WERI-Rb-1 (cell line): ENCODE results near the gene AGAP1.

ENCODE experiments used
- DNase-seq: peaks from one replicate; pipeline ENCODE4 v3.0.0-alpha.2; 2020
- H3K27ac ChIP-seq: fragments of 250-450 bp; sonication (Bioruptor Pico); 2 replicates; pipeline ENCODE4 v1.5.1; 2020; ENCODE audit warnings: mild to moderate bottlenecking, moderate library complexity
- H3K27me3 ChIP-seq: fragments of 250-450 bp; sonication (Bioruptor Pico); 2 replicates; pipeline ENCODE4 v1.5.1; 2021; ENCODE audit warnings: mild to moderate bottlenecking, low read depth, moderate library complexity; ENCODE audit not compliant: insufficient read depth, severe bottlenecking
- H3K36me3 ChIP-seq: fragments of 250-450 bp; sonication (Bioruptor Pico); 2 replicates; pipeline ENCODE4 v1.5.1; 2020; ENCODE audit warnings: mild to moderate bottlenecking, moderate library complexity
- H3K4me3 ChIP-seq: 2 replicates; pipeline ENCODE4 v1.5.1; 2011; ENCODE audit warnings: low read depth, mild to moderate bottlenecking, control low read depth, low read length
- H3K9me3 ChIP-seq: fragments of 250-450 bp; sonication (Bioruptor Pico); 2 replicates; pipeline ENCODE4 v1.5.1; 2021; ENCODE audit warnings: mild to moderate bottlenecking, moderate library complexity; ENCODE audit not compliant: severe bottlenecking
- CTCF ChIP-seq: IDR thresholded peaks from 2 replicates; pipeline ENCODE4 v1.5.1; 2011; ENCODE audit warnings: low read depth, mild to moderate bottlenecking, control low read depth, inconsistent platforms, low read length

The AGAP1 gene

GRCh38 chr2:235692671-235693171 is 198.9 kb downstream of the AGAP1 start:
- Histone ChIP-seq H3K9me3 (no peaks in the 10 kb centered on the region), H3K4me3 (no peak overlapping the region), H3K36me3 (peaks cover 18% of the 10 kb centered on the region), H3K27ac (no peak overlapping the region), H3K27me3 (no peaks in the 10 kb centered on the region)
- TF ChIP-seq CTCF = no peak
- no peak for DNase-seq

GRCh38 chr2:235693279-235693678 is 199.4 kb downstream of the AGAP1 start:
- no peak overlapping the region for H3K4me3 ChIP-seq
- no peak overlapping the region for H3K27ac ChIP-seq
- DNase-seq = no peak
- TF ChIP-seq CTCF = no peak
- peaks cover 17% of the 10 kb centered on the region for H3K36me3 ChIP-seq
- no peaks in the 10 kb centered on the region for H3K9me3 ChIP-seq
- no peaks in the 10 kb centered on the region for H3K27me3 ChIP-seq

GRCh38 chr2:235694721-235695601 is 201.1 kb downstream of the AGAP1 start:
- no peak for TF ChIP-seq CTCF
- no peak overlapping the region for H3K27ac ChIP-seq
- H3K4me3 ChIP-seq = no peak overlapping the region

GRCh38 chr2:235695602-235695895 is 201.7 kb downstream of the AGAP1 start:
- Histone ChIP-seq H3K27ac (no peak overlapping the region), H3K27me3 (no peaks in the 10 kb centered on the region), H3K9me3 (no peaks in the 10 kb centered on the region), H3K4me3 (no peak overlapping the region), H3K36me3 (peaks cover 8% of the 10 kb centered on the region)
- DNase-seq = no peak
- TF ChIP-seq CTCF = no peak

More at GRCh38 chr2:235694721-235695601, 201.1 kb downstream of the AGAP1 start:
- Histone ChIP-seq H3K9me3 (no peaks in the 10 kb centered on the region), H3K36me3 (peaks cover 8% of the 10 kb centered on the region), H3K27me3 (no peaks in the 10 kb centered on the region)
- DNase-seq = no peak

GRCh38 chr2:235697041-235697440 is 203.2 kb downstream of the AGAP1 start:
- Histone ChIP-seq H3K4me3 (no peak overlapping the region), H3K9me3 (no peaks in the 10 kb centered on the region), H3K27ac (no peak overlapping the region), H3K36me3 (peaks cover 3% of the 10 kb centered on the region), H3K27me3 (no peaks in the 10 kb centered on the region)
- no peak for TF ChIP-seq CTCF
- no peak for DNase-seq
